GM19467 (cell line): ENCODE data around the gene TBC1D19.
A peak's percentile ranks its signal among the peaks of the same experiment; 100 is the strongest.

Experiments used
- ATAC-seq: cut with Tn5 transposase; IDR thresholded peaks from one replicate; pipeline ENCODE4 v1.9.1; 2021; ENCODE audit warnings: mild to moderate bottlenecking, moderate library complexity; ENCODE audit not compliant: unreplicated experiment

The TBC1D19 gene

GRCh38 chr4:26729027-26729426, 145.1 kb downstream of the TBC1D19 start:
- ATAC-seq = no peak

- no peak for ATAC-seq
Measured at GRCh38 chr4:26729547-26729946, 145.7 kb downstream of the TBC1D19 start.

DNA sequence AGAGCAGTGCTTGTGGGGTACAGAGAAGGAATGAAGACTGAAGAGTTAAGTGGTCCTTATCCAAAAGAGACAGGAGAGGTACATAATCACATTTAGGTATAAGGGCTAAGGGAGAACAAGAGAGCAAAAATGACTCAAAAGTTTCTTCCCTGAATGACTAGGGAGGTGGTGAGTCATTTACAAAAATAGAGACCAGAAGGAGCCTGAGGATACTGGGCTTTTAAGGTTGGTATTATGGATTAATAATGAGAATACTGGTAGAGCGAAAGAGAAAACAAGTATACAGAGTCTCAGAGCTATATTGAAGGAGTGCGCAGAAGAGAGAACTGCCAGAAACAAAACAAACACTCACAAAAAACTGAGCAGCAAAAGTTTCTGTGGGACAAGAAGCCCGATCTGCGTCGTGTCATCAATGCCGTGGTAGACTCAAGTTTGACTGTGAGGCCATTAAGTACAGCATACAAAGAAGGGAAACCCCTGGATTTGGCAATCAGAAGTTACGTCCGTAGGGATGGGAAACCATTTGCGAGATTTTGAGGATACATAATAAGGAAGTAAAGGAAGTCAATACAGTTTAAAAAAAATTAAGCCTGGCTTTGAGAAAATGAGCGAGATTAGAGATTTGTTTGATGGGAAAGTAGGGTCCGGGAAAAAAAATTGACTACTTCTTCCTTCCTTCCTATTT, 147.6 kb downstream of the TBC1D19 start:
- peak; percentile 60 for ATAC-seq

DNA sequence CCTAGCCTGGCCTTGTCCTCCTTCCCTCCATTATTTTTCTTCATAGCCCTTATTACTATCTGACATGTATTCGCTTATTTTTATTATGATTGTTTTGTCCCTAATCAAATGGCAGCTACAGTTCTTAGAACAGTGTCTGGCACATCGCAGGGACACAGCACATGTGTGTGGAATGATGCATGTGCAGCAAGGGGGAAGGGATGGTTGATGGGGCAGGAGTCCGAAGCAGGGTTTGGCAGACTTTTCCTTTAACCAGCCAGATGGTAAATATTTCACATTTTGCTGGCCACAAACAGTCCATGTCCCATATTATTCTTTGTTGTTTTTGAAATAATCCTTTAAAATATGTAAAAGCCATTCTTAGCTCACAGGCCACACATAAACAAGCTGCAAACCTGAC, 148.5 kb downstream of the TBC1D19 start:
- no peak for ATAC-seq

- no peak for ATAC-seq
Measured at GRCh38 chr4:26736621-26737020, 152.7 kb downstream of the TBC1D19 start.

DNA sequence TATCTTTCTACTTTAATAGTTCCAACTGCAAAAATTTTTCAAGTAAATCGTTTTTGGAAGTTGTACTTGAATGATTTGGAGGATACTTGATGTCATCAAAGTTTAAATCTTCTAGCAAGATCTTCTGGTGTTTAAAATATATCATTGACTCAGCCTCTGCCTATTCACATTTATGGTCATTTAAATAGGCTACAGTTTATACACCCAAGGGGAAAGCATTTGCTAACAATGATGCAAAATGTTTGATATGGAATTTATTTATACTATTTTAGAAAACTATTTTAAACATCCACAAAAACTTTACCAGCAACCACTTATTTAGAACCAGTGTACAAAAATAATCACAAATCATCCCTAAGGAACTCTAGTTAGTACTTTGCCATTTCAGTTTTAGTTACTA, 153.5 kb downstream of the TBC1D19 start:
- no peak for ATAC-seq

DNA sequence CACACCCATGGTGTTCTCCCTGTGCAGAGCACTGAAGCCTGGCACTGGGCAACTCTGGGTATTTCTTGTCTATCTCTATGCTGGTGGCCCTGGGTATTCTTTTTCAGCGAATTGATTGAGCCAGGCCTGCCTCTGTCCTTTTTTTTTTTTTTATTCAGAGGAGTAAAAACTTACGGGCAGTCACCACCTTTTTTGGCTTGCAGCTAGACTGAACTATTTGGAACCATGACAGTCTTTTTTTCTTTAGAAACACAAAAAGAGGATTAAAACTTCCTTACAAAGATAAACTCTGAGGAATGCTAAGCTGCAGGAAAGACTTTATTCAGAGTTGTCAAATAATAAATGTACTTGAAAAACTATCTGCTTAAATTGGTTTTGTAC, 157.6 kb downstream of the TBC1D19 start:
- no peak for ATAC-seq

DNA sequence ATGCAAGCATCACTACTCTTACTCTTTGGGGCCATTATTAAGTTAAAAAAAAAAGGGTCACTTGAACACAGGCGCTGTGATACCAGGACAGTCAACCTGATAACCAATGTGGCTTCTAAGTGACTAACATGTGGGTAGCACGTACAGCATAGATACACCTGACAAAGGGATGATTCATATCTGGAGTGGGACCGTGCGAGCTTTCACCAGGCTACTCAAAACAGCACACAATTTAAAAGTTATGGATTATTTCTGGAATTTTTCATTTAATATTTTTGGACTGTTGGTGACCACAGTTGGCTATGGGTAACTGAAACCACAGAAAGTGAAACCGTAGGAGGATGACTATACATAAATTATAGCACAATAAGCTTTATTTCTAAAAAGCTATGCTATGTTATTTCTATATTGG, 162.9 kb downstream of the TBC1D19 start:
- ATAC-seq = peak; percentile 97

GRCh38 chr4:26748811-26749210, 164.9 kb downstream of the TBC1D19 start:
- ATAC-seq = no peak

GRCh38 chr4:26749867-26750266, 166.0 kb downstream of the TBC1D19 start:
- no peak for ATAC-seq

DNA sequence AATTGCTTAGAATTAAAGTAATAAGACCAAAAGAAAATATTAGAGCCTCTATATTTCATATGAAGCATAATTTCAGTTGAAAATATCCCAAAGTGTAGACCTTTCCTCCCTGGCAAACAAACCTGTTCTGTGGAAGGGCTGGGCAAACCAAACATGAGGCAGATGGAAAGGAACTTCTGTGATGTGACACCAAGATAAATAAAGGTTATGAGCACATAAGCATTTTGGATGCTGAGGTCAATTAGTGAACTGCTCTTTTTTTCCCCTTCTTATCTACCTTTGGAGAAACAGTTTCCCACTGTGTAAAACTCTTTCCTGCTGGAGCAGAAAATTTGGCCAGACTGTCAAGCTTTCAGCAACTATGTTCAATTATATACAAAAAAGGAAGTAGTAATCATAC, 167.1 kb downstream of the TBC1D19 start:
- no peak for ATAC-seq

DNA sequence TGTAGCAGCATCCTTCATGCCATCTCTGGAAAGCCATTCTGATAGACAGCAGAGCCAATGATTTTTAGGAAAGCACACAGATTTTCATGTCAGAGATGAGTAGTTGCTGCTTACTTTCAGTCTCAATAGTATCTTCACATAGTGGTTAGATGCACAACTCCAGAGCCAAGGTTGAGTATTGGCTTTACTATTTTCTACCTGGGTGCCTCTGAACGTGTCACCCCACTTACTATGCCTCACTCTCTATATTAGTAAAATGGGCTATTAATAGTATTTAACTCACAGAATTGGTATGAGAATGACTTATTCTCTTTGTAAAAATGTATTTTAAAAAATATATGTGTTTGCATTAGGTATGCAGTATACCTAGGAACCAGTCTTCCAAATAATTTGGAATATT, 168.0 kb downstream of the TBC1D19 start:
- ATAC-seq = peak; percentile 65

DNA sequence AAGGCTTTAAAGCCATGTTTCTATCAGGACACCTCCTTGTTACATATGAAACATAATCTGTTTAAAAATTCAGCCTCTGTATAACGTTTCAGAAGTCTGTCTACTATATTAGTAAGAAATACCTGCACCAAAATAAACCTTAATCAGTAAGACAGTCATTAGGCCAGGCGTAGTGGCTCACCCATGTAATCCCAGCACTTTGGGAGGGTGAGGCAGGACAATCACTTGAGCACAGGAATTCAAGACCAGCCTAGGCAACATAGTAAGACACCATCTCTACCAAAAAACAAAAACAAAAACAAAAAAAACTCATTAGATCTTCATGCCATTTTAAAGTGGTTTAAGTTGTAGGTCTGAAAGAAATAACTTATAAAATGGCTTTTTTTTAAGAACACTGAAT, 169.3 kb downstream of the TBC1D19 start:
- ATAC-seq = no peak

- ATAC-seq = no peak
Measured at GRCh38 chr4:26753617-26754016, 169.7 kb downstream of the TBC1D19 start.

GRCh38 chr4:26757751-26758150, 173.9 kb downstream of the TBC1D19 start:
- ATAC-seq = no peak

GRCh38 chr4:26758899-26759298, 175.0 kb downstream of the TBC1D19 start:
- no peak for ATAC-seq

GRCh38 chr4:26762650-26763049, 178.8 kb downstream of the TBC1D19 start:
- ATAC-seq = no peak

DNA sequence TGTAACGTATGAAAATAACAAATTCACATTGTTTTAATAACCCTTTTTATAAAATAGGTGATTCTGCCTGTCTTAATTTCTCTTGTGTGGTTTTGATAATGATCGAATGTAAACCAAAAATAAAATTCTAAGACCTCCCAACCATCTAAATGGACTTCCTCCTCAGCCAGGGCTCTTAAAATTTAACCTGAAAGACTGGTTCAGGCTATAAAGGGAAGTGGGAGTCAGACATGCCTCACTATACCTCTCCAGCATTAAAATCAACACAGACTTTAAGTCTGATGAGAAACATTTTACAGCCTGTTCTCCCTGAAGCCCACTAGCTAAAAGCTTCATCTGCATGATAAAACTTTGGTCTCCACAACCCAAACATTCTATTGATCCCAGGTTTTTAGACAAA, 179.2 kb downstream of the TBC1D19 start:
- no peak for ATAC-seq

DNA sequence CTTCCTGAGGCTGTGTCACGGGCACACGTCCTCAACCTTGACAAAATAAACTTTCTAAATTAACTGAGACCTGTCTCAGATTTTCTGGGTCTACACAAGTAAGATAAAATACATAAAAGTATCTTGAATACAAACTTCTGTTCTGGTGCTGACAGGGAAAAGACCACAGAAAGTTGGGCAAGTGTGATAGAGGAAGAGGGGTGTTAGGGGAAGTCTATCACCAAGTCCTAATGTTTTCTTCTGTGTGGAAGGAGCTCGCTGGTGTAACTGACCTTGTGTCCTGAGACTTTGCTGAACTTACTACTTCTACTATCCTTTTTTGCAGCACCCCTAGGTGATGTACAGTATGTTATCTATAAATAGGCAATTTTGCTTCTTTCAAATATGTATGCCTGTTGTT, 179.8 kb downstream of the TBC1D19 start:
- no peak for ATAC-seq

DNA sequence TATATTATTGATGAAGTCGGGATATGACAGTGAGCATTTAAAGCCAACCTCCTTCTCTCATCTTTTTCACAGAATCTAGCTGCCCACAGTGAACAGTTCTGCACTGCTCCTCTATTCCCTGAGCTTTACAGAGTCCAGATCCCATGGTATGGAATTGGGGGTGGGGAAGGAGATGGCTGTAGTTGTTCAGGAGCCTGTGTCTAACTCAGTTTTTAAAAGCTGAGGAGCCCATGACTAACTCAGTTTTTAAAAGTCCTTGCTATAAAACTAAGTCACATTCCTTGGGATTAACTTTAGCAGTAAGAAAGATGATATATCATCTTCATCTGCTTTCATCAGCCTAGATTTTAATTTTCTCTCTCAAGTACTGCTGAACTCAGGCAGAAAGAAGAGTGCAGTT, 180.3 kb downstream of the TBC1D19 start:
- no peak for ATAC-seq

- ATAC-seq = no peak
Measured at GRCh38 chr4:26765515-26765914, 181.6 kb downstream of the TBC1D19 start.

DNA sequence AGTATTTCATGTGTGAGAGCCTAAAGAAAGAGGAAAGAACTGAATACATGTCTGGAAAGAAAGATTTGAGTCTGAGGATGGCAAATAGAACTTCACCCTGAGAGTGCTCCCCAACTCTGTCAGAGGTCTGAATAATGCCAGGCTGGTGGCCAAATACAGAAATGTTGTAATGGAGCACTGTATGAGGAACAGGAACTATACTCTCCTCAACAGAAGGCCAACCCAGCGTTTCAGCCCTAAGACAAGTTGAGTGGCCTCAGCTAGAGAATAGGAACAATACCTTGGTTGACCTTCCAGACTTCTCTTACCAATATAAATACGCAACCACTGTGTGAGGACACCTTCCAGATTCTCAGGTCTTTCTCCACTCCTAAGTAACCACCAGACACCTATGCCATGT, 182.3 kb downstream of the TBC1D19 start:
- no peak for ATAC-seq

DNA sequence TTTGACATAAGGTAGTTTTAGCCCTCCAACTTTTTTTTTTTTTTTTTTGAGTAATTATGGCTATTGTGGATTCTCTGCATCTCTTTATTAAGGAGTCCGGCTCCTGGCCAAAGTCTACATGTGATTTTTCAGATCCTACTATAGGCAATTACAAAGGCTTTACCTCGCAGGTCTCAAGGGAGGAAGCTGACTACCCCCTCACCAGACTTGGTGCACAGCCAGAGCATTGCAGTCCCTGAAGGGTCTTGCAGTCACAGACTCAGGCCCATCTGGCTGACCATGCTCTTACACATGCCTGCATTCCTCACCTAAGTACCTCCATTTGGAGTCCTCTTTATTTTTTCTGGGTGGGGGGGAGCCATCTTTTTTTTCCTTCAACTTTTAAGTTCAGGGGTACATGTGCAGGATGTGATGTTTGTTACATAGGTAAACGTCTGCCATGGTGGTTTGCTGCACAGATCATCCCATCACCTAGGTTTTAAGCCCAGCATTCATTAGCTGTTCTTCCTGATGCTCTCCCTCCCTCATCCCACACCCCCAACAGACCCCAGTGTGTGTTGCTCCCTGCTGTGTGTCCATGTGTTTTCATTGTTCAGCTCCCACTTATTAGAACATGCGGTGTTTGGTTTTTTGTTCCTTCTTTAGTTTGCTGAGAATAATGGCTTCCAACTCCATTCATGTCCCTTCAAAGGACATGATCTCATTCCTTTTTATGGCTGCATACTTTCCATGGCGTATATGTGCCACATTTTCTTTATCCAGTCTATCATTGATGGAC, 188.4 kb downstream of the TBC1D19 start:
- ATAC-seq = no peak
